HPDE6-E6E7 (cell line): Measurements from ENCODE around the gene SLC25A19.
A peak's percentile ranks its signal among the peaks of the same experiment; 100 is the strongest.

ENCODE experiments used
- DNase-seq: peaks from one replicate; pipeline ENCODE4 v3.0.0; 2011; ENCODE audit warnings: missing footprints; ENCODE audit errors: extremely low spot score

Gene SLC25A19

GRCh38 chr17:75241502-75241901 is 47.7 kb downstream of the SLC25A19 start:
- DNase-seq: no peak

GRCh38 chr17:75241143-75241430 is 48.1 kb downstream of the SLC25A19 start:
- no peak for DNase-seq

GRCh38 chr17:75240394-75241142 is 48.7 kb downstream of the SLC25A19 start:
- no peak for DNase-seq

- no peak for DNase-seq
Measured at GRCh38 chr17:75239778-75240393, 49.3 kb downstream of the SLC25A19 start.

- no peak for DNase-seq
Measured at GRCh38 chr17:75239214-75239613, 50.0 kb downstream of the SLC25A19 start.

- peak; percentile 70 for DNase-seq
Measured at GRCh38 chr17:75238684-75239191, 50.5 kb downstream of the SLC25A19 start.

- no peak for DNase-seq
Measured at GRCh38 chr17:75238020-75238580, 51.1 kb downstream of the SLC25A19 start.

GRCh38 chr17:75237100-75238014 is 51.9 kb downstream of the SLC25A19 start:
- DNase-seq: no peak

GRCh38 chr17:75232786-75233185 is 56.4 kb downstream of the SLC25A19 start:
- DNase-seq: no peak

- no peak for DNase-seq
Measured at GRCh38 chr17:75231741-75232464, 57.3 kb downstream of the SLC25A19 start.

- DNase-seq: no peak
Measured at GRCh38 chr17:75231071-75231470, 58.2 kb downstream of the SLC25A19 start.

- no peak for DNase-seq
Measured at GRCh38 chr17:75228847-75229246, 60.4 kb downstream of the SLC25A19 start.

- no peak for DNase-seq
Measured at GRCh38 chr17:75228305-75228704, 60.9 kb downstream of the SLC25A19 start.

- DNase-seq: no peak
Measured at GRCh38 chr17:75227729-75228128, 61.5 kb downstream of the SLC25A19 start.

GRCh38 chr17:75225016-75225415 is 64.2 kb downstream of the SLC25A19 start:
- DNase-seq: no peak
